ENCODE data around the gene KREMEN1.

Gene KREMEN1

DNA sequence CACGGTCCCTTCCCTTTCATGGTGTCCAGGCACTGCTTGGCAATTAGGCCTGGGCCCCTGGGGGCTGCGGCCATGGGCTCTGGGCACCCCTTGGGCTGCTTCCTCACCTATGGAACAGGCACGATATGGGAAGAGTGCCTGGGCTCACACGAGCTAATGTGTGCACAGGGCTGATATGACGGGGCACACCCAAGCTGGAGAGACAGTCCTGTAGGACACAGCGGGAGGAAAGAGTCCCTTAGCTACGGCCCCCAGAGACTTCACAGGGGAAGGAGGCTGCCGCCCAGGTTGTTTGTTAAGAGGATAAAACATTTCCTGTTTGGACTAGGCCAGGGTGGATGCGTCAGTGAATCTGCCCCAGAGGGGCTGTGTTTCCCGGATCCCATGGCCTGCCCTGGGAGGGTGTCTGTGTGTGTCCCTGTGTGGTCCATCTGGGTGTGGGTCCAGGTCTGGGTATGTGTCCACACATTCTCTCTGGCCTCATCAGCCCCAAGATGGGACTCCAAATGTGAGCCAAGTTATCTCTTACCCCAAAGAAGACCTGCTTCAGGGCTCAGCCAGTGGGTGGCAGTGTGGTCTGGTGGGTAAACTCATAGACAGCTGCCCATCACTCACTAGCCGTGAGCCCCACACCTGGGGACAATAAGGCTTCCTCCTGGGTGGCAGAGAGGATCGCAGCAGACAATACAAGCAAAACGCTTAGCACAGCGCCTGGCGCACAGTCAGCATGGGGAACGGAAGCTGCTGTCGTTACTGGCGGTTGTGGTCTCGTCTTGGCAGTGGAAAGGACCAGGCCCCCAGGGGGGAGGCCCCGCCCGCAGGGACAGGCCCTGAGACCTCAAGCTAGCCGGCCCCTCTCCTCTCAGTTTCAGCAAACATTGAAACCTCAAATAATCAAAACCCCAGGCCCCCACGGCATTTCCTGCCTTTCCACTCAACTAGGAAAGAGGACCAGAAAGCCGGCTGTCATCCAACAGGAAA, 129.7 kb downstream of the KREMEN1 start:
- no peak for DNase-seq (ENCODE audit: extremely low read depth, low read depth)
- peak; percentile 29 for TF ChIP-seq CTCF (IDR thresholded peaks at IDR 0.05; ENCODE audit: low read depth, low read length)

- TF ChIP-seq CTCF (IDR thresholded peaks at IDR 0.05; ENCODE audit: low read depth, low read length) = no peak
- no peak for DNase-seq (ENCODE audit: extremely low read depth, low read depth)
Measured at GRCh38 chr22:29203488-29204454, 130.9 kb downstream of the KREMEN1 start.

DNA sequence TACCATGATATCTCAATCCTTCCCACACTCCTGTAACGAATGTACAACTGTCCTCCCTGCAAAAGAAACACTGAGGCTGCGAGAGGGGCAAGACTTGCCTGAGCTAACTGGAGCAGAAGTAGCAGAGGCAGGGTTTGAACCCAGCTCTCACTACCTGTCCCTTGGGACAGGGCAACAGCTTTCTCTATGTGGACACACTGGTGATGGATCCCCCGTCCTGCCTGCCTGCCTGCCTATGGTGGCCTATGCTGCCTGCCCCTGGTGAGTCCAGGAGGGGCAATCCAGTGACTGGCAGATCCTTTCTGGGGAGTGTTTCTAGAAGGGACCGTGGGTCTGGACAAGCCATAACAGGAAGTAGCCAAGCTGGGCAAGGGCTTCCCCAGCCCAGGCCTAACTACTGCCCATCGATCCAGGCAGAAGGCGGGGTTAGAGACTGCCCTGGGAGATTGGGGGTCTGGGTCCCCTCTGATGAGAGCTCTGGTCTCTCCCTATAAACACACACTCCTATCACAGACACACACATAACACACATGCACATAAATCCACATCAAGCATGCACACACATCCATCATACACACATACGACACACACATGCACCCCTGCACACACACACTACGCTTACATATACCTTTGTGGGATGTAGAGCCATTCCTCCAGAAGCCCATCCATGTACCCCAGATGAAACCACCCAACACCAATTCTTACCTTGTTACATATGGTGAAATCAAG, 131.8 kb downstream of the KREMEN1 start:
- no peak for TF ChIP-seq CTCF (IDR thresholded peaks at IDR 0.05; ENCODE audit: low read depth, low read length)

DNA sequence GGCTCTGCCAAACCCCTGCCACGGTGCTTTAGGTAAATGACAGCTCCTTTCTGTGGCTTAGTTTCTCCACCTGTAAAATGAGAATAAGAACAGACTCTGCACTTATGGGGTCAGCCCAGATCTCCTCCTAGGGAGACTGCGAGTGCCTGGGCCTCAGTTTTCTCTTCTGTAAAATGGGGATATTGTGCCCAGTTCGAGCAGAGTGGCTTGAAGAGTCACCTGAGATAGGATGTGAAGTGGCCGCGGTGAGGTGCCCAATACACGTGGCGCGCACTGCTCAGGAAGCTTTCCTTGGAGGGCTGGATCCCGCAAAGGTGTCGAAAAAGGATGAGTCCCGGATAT, 132.4 kb downstream of the KREMEN1 start:
- no peak for DNase-seq (ENCODE audit: extremely low read depth, low read depth)
- TF ChIP-seq CTCF (IDR thresholded peaks at IDR 0.05; ENCODE audit: low read depth, low read length) = no peak

More for the DNA sequence above, 131.8 kb downstream of the KREMEN1 start:
- DNase-seq (ENCODE audit: extremely low read depth, low read depth) = no peak

DNA sequence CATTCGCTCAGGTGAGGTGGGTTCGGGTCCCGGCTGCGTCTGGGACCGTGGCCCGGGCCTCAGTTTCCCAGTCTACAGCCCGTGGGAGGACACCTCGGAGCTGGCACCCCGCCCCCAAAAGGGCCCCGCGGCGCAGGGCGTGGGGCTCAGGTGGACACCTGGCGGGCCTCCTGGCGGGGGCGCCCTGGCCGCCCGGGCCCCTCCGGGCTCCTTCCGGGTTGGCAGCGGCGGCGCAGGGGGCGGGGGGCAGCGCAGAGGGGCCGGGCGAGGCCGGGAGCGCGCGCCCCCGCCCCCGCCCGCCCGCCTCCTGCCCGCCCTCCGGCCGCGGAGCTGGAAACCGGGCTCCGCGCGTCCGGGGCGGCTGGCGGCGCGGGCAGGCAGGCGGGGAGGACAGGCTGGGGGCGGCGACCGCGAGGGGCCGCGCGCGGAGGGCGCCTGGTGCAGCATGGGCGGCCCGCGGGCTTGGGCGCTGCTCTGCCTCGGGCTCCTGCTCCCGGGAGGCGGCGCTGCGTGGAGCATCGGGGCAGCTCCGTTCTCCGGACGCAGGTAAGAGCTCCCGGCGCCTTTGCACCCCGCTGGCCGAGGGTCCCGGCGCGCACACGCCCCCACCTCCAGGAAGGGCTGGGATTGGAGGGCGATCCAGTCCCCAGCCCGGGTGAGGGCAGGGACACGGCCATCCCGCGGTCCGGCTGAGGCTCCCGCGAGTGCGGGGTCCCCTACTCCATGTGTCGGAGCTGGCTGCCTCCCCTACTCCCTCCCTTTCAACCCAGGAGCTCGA, 132.9 kb downstream of the KREMEN1 start, which contains the start of gene EMID1:
Gene EMID1 (plus strand): TSS at position 303 of the 778 bp plus-strand sequence. CDS start 143 bp downstream, at position 446.
- no peak for DNase-seq (ENCODE audit: extremely low read depth, low read depth)
- peak; percentile 19 for TF ChIP-seq CTCF (IDR thresholded peaks at IDR 0.05; ENCODE audit: low read depth, low read length)
